ENCODE results near the gene PHETA1. TPM values are rescaled to one million over a fixed set of nuclear protein-coding genes. Genes with fewer than 3 reads are reported as not detected.

Gene PHETA1
- polyA plus RNA-seq (2012; rRNA removed) = 7.3 and 8.1 TPM in 2 replicates
- polyA plus RNA-seq (2012; cell fraction: cytosol; rRNA removed) = 4.3 and 7.9 TPM in 2 replicates
- 11.4 and 14.1 TPM in 2 replicates for polyA plus RNA-seq (2012; cell fraction: nucleus; rRNA removed)

GRCh38 chr12:111368788-111369495 is at the start of gene PHETA1:
PHETA1 (minus strand) TSS chr12:111369095; CDS start chr12:111363427, 5,668 bp downstream.
- H3K4me1 ChIP-seq (ENCODE audit: control insufficient read depth in 1 of 2, insufficient read depth in 2 of 2, low read depth in 1 of 2, low read length in 1 of 2) = peaks cover 0 to 16% of the 10 kb centered on the region in 2 experiments; a peak in 1 of 4 replicates
- peak within 1 kb of the TSS; percentile 84 for H3K9ac ChIP-seq
- no peaks in the 10 kb centered on the region for H3F3A ChIP-seq (replicated peaks; ENCODE audit: insufficient read depth)
- H3K27me3 ChIP-seq (ENCODE audit: insufficient read depth) = no peaks in the 10 kb centered on the region
- peak within 1 kb of the TSS; percentile 85 to 96 for H3K4me3 ChIP-seq (ENCODE audit: low read depth in 2 of 2, low read length in 1 of 2)
- no peaks in the 10 kb centered on the region for H4K20me1 ChIP-seq (ENCODE audit: insufficient read depth)
- ChIA-PET POLR2A (no interaction called here), CTCF (interaction anchor here (1.2 to 2.3 kb wide), 4 partner anchors 11 to 83 kb away, joined by 4 to 22 read pairs (median 5); no protein-coding TSS in a partner anchor)
- peak; percentile 97 for DNase-seq
- 0% methylated on average over 19 of the region's 72 CpGs for WGBS (ENCODE audit: low lambda C conversion rate)
- H3K27ac ChIP-seq (ENCODE audit: low read depth in 2 of 2, low read length in 1 of 2) = peak within 1 kb of the TSS in 1 of 2 experiments; percentile 64; a peak in 2 of 4 replicates
- no peaks in the 10 kb centered on the region for H3K9me3 ChIP-seq
- no peaks in the 10 kb centered on the region for H3K9me2 ChIP-seq
- H3K4me2 ChIP-seq = peak within 1 kb of the TSS; percentile 95
- peaks cover 22% of the 10 kb centered on the region for H3K79me2 ChIP-seq (ENCODE audit: insufficient read depth)
- H2AFZ ChIP-seq (ENCODE audit: low read depth) = peak within 1 kb of the TSS; percentile 91
- peaks cover 0 to 3% of the 10 kb centered on the region in 2 experiments for H3K36me3 ChIP-seq (replicated peaks in 1 of 2; ENCODE audit: control insufficient read depth in 1 of 2, insufficient read depth in 2 of 2, low read length in 1 of 2)
- 0 out of 2 replicates have a peak, but pooled peaks have one; percentile 5 for TF ChIP-seq MEF2A (IDR thresholded peaks at IDR 0.05; ENCODE audit: borderline replicate concordance, low read depth)
- TF ChIP-seq USF2 (IDR thresholded peaks at IDR 0.05; ENCODE audit: borderline replicate concordance, low read depth, low read length) = no peak
- TF ChIP-seq NRF1 (IDR thresholded peaks at IDR 0.05; ENCODE audit: low read depth, low read length) = peak; percentile 75
- peak; percentile 49; the same call in 1 of the 2 replicates for TF ChIP-seq POLR2AphosphoS5 (IDR thresholded peaks at IDR 0.05; ENCODE audit: low read depth, low read length)
- TF ChIP-seq MXI1 (IDR thresholded peaks at IDR 0.05; ENCODE audit: low read depth, low read length) = no peak; the same call in 1 of the 2 replicates
- no peak for TF ChIP-seq FOSL2 (IDR thresholded peaks at IDR 0.05; ENCODE audit: borderline replicate concordance, low read depth)
- no peak for TF ChIP-seq SMC3 (IDR thresholded peaks at IDR 0.05; ENCODE audit: low read depth, low read length)
- TF ChIP-seq YY1 (IDR thresholded peaks at IDR 0.05; ENCODE audit: low read depth) = no peak
- TF ChIP-seq RAD21 (IDR thresholded peaks at IDR 0.05; ENCODE audit: low read length) = no peak
- TF ChIP-seq RXRA (IDR thresholded peaks at IDR 0.05; ENCODE audit: borderline replicate concordance, low read depth) = no peak
- no peak for TF ChIP-seq GATA2 (CRISPR knock-in tag; IDR thresholded peaks at IDR 0.05)
- TF ChIP-seq SIN3A (IDR thresholded peaks at IDR 0.05; ENCODE audit: borderline replicate concordance, low read depth, low read length) = peak; percentile 34; the same call in 1 of the 2 replicates
- TF ChIP-seq TAF1 (IDR thresholded peaks at IDR 0.05; ENCODE audit: borderline replicate concordance, low read depth, low read length) = peak; percentile 42; the same call in 1 of the 2 replicates
- TF ChIP-seq CHD2 (IDR thresholded peaks at IDR 0.05; ENCODE audit: low read length, partially characterized antibody) = no peak
- TF ChIP-seq IRF3 (IDR thresholded peaks at IDR 0.05; ENCODE audit: low read depth, low read length) = no peak
- TF ChIP-seq ELF1 (IDR thresholded peaks at IDR 0.05) = no peak
- TF ChIP-seq RCOR1 (IDR thresholded peaks at IDR 0.05; ENCODE audit: low read length) = no peak
- TF ChIP-seq TEAD4 (IDR thresholded peaks at IDR 0.05; ENCODE audit: borderline replicate concordance, insufficient read depth) = no peak
- TF ChIP-seq USF1 (IDR thresholded peaks at IDR 0.05; ENCODE audit: borderline replicate concordance, low read depth) = no peak
- no peak for TF ChIP-seq REST (IDR thresholded peaks at IDR 0.05; ENCODE audit: low read depth, low read length)
- TF ChIP-seq FOXM1 (IDR thresholded peaks at IDR 0.05; ENCODE audit: low read depth) = no peak
- TF ChIP-seq PBX3 (IDR thresholded peaks at IDR 0.05) = peak; percentile 47
- TF ChIP-seq MAX (IDR thresholded peaks at IDR 0.05; ENCODE audit: low read depth) = peak; percentile 68
- TF ChIP-seq TCF12 (IDR thresholded peaks at IDR 0.05) = no peak
- peak in 1 of 2 experiments; percentile 14; a peak in 1 of 4 replicates for TF ChIP-seq EP300 (IDR thresholded peaks at IDR 0.05; ENCODE audit: borderline replicate concordance in 1 of 2, low read depth in 1 of 2, low read length in 1 of 2)
- TF ChIP-seq NFIC (IDR thresholded peaks at IDR 0.05; ENCODE audit: borderline replicate concordance) = no peak
